ENCODE data around the gene NELFA.

NELFA gene

GRCh38 chr4:1961563-1961962 lies 47.2 kb downstream of the NELFA start:
- DNase-seq = no peak

GRCh38 chr4:1961038-1961437 lies 47.7 kb downstream of the NELFA start:
- no peak for DNase-seq

- DNase-seq = no peak
Measured at GRCh38 chr4:1960170-1960825, 48.5 kb downstream of the NELFA start.

- DNase-seq = no peak
Measured at GRCh38 chr4:1959104-1959384, 49.7 kb downstream of the NELFA start.

GRCh38 chr4:1958276-1959103 lies 50.3 kb downstream of the NELFA start:
- DNase-seq = no peak

- no peak for DNase-seq
Measured at GRCh38 chr4:1956631-1957030, 52.1 kb downstream of the NELFA start.

- no peak for DNase-seq
Measured at GRCh38 chr4:1953335-1953734, 55.4 kb downstream of the NELFA start.

- no peak for DNase-seq
Measured at GRCh38 chr4:1952719-1953118, 56.1 kb downstream of the NELFA start.

- DNase-seq = no peak
Measured at GRCh38 chr4:1952058-1952700, 56.6 kb downstream of the NELFA start.

- no peak for DNase-seq
Measured at GRCh38 chr4:1950369-1950768, 58.4 kb downstream of the NELFA start.

- no peak for DNase-seq
Measured at GRCh38 chr4:1948892-1949436, 59.8 kb downstream of the NELFA start.

- no peak for DNase-seq
Measured at GRCh38 chr4:1948232-1948631, 60.5 kb downstream of the NELFA start.

GRCh38 chr4:1945912-1946311 lies 62.9 kb downstream of the NELFA start:
- no peak for DNase-seq

GRCh38 chr4:1945124-1945895 lies 63.5 kb downstream of the NELFA start:
- no peak for DNase-seq

- no peak for DNase-seq
Measured at GRCh38 chr4:1943928-1944327, 64.8 kb downstream of the NELFA start.

GRCh38 chr4:1940566-1940965 lies 68.2 kb downstream of the NELFA start:
- no peak for DNase-seq

GRCh38 chr4:1939664-1940509 lies 68.9 kb downstream of the NELFA start:
- DNase-seq = no peak

GRCh38 chr4:1938027-1938426 lies 70.7 kb downstream of the NELFA start:
- peak; percentile 32 for DNase-seq

GRCh38 chr4:1937550-1937949 lies 71.2 kb downstream of the NELFA start:
- no peak for DNase-seq

- no peak for DNase-seq
Measured at GRCh38 chr4:1933700-1934099, 75.1 kb downstream of the NELFA start.

- DNase-seq = no peak
Measured at GRCh38 chr4:1932736-1933135, 76.0 kb downstream of the NELFA start.
